GM21619 (cell line): Measurements from ENCODE around the gene STAU1.
"Not testable (repeated sequence)": the region's sequence is repeated elsewhere in the genome, so short reads cannot be mapped to it uniquely, and the experiment has no call there.

Experiments used
- ATAC-seq: cut with Tn5 transposase; IDR thresholded peaks from one replicate; pipeline ENCODE4 v1.9.1; 2021; ENCODE audit not compliant: unreplicated experiment

Gene STAU1

DNA sequence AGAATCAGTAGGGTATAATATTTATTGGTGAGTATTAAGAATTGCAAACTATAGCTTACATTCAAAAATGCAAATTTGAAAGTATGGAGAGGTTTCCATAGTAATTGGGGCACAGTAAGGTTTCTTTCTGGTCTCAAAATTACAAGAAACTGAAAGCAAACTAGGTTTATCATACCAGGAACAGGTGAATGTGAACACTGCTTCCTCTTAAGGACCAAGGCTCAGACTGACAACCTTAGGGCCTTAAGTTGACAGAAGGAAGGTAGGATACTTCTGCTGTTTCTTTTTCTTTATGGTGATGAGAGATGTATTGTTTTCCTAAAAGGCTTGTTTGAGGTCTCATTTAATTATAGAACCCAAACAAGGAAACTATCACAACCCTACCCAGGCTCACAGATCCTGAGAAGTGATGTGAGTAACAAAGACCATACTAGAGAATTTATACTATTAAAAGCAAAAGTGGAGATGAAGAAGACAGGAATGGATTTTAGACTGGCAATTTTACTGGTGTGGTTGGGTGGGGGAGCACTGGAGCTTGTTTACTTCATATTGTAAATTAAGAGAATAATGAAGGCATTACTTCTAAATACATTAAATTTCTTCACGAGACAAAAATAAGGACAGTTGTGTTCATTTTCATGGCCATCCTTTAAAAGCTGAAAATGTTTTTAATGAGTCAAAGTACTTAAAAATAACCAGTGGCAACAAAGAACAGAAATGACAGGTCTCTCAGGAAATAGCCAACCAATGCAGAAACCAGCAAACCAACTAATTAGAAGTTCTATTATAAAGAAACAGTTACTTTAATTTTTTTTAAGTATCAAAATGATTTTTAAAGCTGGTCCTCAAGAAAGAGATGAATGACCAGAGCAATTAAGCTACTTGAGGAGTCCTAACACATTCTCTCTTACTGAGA is 21.3 kb downstream of the STAU1 start:
- peak; percentile 69 for ATAC-seq

DNA sequence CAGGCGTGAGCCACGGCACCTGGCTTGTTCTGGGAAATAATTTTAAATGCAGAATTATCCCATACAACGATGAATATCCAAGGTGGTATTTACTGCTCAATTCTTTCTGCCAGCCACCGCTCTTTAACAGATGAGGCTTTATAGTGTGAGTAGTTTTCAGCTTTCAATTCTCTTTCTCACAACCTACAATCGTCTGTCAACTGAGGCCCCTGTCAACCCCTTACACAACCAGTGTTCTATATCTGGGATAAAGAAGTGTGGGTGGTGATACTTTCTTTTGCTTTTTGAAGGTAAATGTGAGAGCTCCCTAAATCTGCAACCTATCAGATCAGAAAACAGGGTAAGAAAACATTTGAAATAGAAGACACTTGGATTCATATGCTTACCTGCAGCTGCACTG is 22.5 kb downstream of the STAU1 start:
- no peak for ATAC-seq

GRCh38 chr20:49163696-49164095 is 24.4 kb downstream of the STAU1 start:
- ATAC-seq: no peak

DNA sequence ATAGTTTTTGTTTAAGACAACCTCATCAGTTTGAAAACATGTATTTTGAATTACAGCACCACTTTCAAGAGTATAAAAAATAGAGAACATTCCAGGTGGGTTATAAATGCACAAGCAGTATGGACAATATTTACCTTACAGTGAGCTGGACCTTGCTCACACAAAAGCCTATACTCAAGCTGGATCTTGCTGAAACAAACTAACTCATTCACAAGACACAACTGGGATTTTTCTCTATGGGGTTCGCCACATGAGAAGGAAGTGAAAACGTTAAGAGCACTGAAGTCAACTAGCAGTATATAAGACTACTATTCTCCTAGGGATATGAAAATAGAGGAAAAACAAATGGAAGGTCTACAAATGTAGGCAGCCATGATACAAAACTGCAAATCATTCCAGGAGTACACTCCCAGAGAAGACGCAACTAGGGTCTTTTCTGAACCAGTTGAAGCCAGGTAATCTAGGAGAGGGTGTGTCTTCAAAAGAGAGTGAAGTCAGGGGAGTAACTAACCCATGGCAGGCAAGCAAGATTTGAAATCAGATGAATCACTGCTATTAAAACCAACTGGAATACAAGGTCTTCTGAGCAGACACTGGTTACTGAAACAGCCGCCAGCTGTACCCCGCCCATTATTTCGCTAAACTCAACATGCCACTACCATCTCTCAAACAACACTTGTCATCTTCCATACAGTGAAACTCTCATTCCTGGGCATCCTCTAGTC is 26.5 kb downstream of the STAU1 start:
- no peak for ATAC-seq

- no peak for ATAC-seq
These were observed 27.8 kb downstream of the STAU1 start for GRCh38 chr20:49160057-49160929.

- ATAC-seq: no peak
These were observed 31.0 kb downstream of the STAU1 start for GRCh38 chr20:49157146-49157545.

DNA sequence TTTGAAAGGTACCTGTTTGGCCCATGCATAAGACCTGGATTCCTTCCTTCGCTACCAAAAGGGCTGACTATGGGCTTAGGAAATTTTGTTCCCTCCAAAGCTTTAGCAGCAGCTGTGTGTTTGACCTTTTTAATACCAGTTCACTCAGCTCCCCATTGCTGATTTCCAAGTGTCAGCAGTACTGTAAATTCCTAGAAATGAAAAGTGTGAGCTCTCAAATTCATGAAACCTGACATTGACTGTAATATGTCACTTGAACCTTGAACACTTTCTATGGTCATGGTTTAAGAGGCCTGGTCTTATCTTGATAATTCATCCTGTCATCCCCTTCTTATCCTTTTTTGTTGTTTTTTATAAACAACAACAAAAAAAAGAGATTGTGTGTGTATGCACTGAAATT is 31.7 kb downstream of the STAU1 start:
- ATAC-seq: no peak

DNA sequence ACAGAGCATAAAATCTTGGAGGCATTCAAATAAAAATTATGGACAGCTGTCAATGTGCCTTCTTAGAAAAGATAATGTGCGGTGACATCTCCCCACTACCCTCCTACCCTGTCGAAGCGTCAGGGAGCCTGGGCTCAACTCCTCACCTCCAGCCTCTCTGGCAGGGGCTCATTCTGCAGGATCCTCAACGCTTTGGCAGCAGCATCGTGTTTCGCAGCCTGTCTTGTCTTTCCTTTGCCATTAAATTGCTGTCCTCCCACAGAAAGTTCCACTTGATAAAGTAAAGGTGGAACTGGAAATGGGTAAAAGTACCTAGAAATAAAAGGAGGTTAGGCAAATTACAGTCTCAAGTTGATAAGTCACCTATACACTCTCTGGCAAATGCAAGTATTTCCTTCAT is 36.7 kb downstream of the STAU1 start:
- no peak for ATAC-seq

DNA sequence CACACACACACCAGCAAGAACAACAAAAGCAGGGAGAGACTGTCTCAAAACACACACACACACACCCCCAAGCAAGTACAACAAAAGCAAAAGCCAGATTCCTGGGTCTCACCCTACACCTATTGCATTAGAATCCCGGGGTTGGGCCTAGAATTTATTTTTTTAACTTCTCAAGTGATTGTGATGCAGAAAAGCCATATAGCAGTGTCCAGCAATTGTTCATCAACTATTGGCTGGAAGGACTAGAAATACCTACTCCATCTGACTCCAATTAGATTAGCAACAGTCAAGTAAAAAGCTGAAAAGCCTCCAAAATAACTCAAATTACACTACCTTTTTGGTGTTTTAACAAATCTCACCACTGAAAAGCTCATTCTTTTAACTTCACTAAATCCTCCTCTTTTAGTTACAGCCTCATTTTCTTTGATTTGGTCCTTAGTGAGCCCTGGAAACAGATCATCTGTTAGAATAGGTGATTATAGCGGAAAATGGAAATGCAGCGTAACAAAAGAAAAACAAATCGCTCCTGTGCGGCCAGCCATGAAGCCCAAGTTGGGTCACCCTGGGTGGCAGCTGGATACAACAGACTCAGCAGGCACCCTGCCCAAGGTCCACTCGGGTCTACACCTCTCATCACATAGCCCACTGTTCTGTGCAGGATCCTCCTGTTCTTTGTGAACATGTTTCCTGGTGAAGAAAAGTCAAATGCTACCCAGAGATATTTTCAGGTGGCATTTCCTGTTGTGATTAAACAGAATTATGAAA is 38.7 kb downstream of the STAU1 start:
- ATAC-seq: no peak

GRCh38 chr20:49148601-49149000 is 39.5 kb downstream of the STAU1 start:
- no peak for ATAC-seq

GRCh38 chr20:49147296-49147695 is 40.8 kb downstream of the STAU1 start:
- no peak for ATAC-seq

- no peak for ATAC-seq
These were observed 41.5 kb downstream of the STAU1 start for GRCh38 chr20:49146442-49147225.

GRCh38 chr20:49140834-49141233 is 47.3 kb downstream of the STAU1 start:
- no peak for ATAC-seq

GRCh38 chr20:49140411-49140810 is 47.7 kb downstream of the STAU1 start:
- no peak for ATAC-seq

DNA sequence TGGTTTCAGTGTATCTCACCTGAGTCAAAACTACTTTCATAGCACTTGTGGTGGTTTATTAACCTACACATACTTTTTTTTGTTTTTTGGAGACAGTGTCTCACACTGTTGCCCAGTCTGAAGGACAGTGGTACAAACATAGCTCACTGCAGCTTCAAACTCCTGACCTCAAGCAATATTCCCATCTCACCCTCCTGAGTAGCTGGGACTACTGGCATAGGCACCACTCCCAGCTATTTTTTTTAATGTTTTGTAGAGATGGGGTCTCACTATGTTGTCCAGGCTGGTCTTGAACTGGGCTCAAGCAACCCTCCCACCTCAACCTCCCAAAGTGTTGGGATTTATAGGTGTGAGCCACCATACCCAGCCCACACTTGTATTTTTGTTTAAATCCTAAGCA is 49.7 kb downstream of the STAU1 start:
- ATAC-seq: no peak

- ATAC-seq: no peak
These were observed 51.1 kb downstream of the STAU1 start for GRCh38 chr20:49136817-49137571.

DNA sequence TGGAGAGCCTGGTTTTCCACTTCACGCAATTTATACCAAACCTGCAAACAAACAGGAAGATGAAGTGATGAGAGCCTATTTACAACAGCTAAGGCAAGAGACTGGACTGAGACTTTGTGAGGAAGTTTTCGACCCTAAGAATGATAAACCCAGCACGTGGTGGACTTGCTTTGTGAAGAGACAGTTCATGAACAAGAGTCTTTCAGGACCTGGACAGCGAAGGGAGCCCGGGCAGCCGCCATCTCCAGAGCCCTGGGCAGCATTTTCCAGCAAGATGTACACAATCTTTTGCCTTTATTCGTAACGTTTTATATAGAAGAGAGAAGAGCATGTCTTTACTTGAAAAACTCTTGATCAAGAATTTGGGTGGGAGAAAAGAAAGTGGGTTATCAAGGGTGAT is 53.3 kb downstream of the STAU1 start:
- not testable (repeated sequence) for ATAC-seq

DNA sequence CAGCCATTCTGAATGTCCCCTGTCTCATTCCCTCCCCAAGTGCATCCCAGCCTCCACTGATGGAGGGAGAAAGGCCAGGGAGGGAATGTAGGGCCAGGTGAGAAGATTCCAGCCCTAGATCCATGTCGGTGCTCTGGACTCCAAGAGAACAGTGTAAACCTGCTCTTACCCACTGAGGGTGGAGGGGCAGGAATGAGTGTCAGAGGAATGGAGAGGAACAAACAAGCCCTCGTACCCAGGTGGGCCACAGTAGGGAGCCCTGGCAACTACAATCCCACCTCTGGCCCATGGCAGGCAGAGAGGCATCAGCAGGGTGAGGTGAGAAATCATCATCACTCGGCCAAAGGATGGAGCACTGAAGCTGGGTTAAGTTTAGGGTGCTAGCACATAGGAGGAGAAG is 54.6 kb downstream of the STAU1 start:
- no peak for ATAC-seq

DNA sequence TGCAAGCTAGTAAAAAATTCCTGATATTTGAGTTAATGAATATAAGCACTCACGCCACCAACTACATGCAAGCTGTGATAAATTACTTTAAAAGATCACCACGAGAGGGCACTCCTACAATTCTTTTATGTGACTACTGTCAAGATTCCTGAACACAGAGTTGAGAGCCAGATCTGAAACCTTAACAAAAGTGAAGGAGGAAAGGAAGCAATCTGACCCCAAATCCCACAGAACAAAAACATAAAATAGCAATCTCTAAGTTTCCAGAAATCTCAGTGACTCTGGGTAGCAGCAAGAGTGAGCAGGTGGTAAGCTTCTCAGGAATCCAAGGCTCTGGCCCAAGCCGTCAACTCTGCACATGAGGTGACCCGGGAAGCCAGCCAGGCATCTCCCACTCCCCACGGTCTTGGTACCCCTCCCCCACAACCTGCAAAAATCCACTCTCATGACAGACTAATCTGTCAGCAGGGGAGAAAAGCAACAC is 55.1 kb downstream of the STAU1 start:
- no peak for ATAC-seq
